Testis (tissue), 2 donors: ENCODE measurements around the gene PHAX.

Experiments
- CTCF ChIP-seq, 3 experiments: fragments of 450-650 bp in 2 of 3; fragments of 200-600 bp in 1 of 3; sonication (generic) in 1 of 3; IDR thresholded peaks; one replicate each; pipeline ENCODE4 v1.5.1; 2016 to 2019; ENCODE audit warnings: antibody characterized with exemption in 3 of 3, mild to moderate bottlenecking in 2 of 3, moderate library complexity in 1 of 3
- POLR2A ChIP-seq: fragments of 450-650 bp; IDR thresholded peaks from one replicate; pipeline ENCODE4 v1.6.1; 2017; ENCODE audit warnings: antibody characterized with exemption, mild to moderate bottlenecking, moderate library complexity

GRCh38 chr5:126673477-126673876 lies 72.7 kb downstream of the PHAX start:
- TF ChIP-seq POLR2A (no peak), CTCF (IDR thresholded peaks at IDR 0.05) (no peak)
